Activated T-cell treated with anti-CD3 and anti-CD28 coated beads, Interleukin-2, amount 50 U/mL, for 24 hours (primary cell): ENCODE data around the gene ARHGAP28.
A peak's percentile ranks its signal among the peaks of the same experiment; 100 is the strongest.

Experiments used
- DNase-seq: peaks from one replicate; pipeline ENCODE4 v3.0.0-alpha.2; 2020
- H3K27ac Mint-ChIP-seq: 2 replicates; pipeline ENCODE4 v1.8.0; 2020; ENCODE audit warnings: mild to moderate bottlenecking, mixed read lengths
- H3K27me3 Mint-ChIP-seq: 2 replicates; pipeline ENCODE4 v1.8.0; 2020; ENCODE audit warnings: mixed read lengths
- H3K36me3 Mint-ChIP-seq: 2 replicates; pipeline ENCODE4 v1.8.0; 2020; ENCODE audit warnings: low read depth, mixed read lengths
- H3K4me1 Mint-ChIP-seq: 2 replicates; pipeline ENCODE4 v1.8.0; 2020; ENCODE audit warnings: low read depth, mixed read lengths
- H3K4me3 Mint-ChIP-seq: 2 replicates; pipeline ENCODE4 v1.8.0; 2020; ENCODE audit warnings: mild to moderate bottlenecking, moderate library complexity, mixed read lengths
- H3K9me3 Mint-ChIP-seq: 2 replicates; pipeline ENCODE4 v1.8.0; 2020; ENCODE audit warnings: mixed read lengths

Gene ARHGAP28

GRCh38 chr18:6721755-6722154, 7.8 kb upstream of the ARHGAP28 start:
- no peaks in the 10 kb centered on the region for H3K36me3 Mint-ChIP-seq
- no peak overlapping the region for H3K4me3 Mint-ChIP-seq
- DNase-seq, result no peak
- H3K27me3 Mint-ChIP-seq, result no peaks in the 10 kb centered on the region
- H3K4me1 Mint-ChIP-seq, result no peaks in the 10 kb centered on the region
- no peaks in the 10 kb centered on the region for H3K9me3 Mint-ChIP-seq
- H3K27ac Mint-ChIP-seq, result no peak overlapping the region

- Mint-ChIP-seq H3K4me1 (no peaks in the 10 kb centered on the region), H3K27me3 (peaks cover 3% of the 10 kb centered on the region), H3K9me3 (no peaks in the 10 kb centered on the region), H3K36me3 (no peaks in the 10 kb centered on the region), H3K27ac (no peak overlapping the region), H3K4me3 (no peak overlapping the region)
- no peak for DNase-seq
These were observed 6.8 kb upstream of the ARHGAP28 start for GRCh38 chr18:6722690-6723089.

GRCh38 chr18:6724331-6724730, 5.2 kb upstream of the ARHGAP28 start:
- Mint-ChIP-seq H3K9me3 (no peaks in the 10 kb centered on the region), H3K27me3 (peaks cover 16% of the 10 kb centered on the region), H3K4me1 (peaks cover 3% of the 10 kb centered on the region), H3K36me3 (no peaks in the 10 kb centered on the region), H3K4me3 (no peak overlapping the region), H3K27ac (no peak overlapping the region)
- no peak for DNase-seq

- DNase-seq, result no peak
- Mint-ChIP-seq H3K27me3 (peaks cover 39% of the 10 kb centered on the region), H3K4me3 (no peak overlapping the region), H3K4me1 (peaks cover 5% of the 10 kb centered on the region), H3K27ac (no peak overlapping the region), H3K36me3 (no peaks in the 10 kb centered on the region), H3K9me3 (no peaks in the 10 kb centered on the region)
These were observed 1.2 kb upstream of the ARHGAP28 start for GRCh38 chr18:6728331-6728730.

- H3K4me1 Mint-ChIP-seq, result peaks cover 5% of the 10 kb centered on the region
- peaks cover 39% of the 10 kb centered on the region for H3K27me3 Mint-ChIP-seq
- no peak for DNase-seq
- H3K9me3 Mint-ChIP-seq, result no peaks in the 10 kb centered on the region
- H3K4me3 Mint-ChIP-seq, result peak overlapping the region; percentile 42
- H3K27ac Mint-ChIP-seq, result no peak overlapping the region
- H3K36me3 Mint-ChIP-seq, result no peaks in the 10 kb centered on the region
These were observed 688 bp upstream of the ARHGAP28 start for GRCh38 chr18:6728809-6729246.

GRCh38 chr18:6730416-6731221, 1.1 kb downstream of the ARHGAP28 start:
- Mint-ChIP-seq H3K27me3 (peaks cover 39% of the 10 kb centered on the region), H3K27ac (no peak overlapping the region), H3K9me3 (no peaks in the 10 kb centered on the region), H3K4me3 (no peak overlapping the region), H3K4me1 (peaks cover 5% of the 10 kb centered on the region), H3K36me3 (no peaks in the 10 kb centered on the region)
- no peak for DNase-seq

- Mint-ChIP-seq H3K9me3 (no peaks in the 10 kb centered on the region), H3K4me1 (peaks cover 5% of the 10 kb centered on the region), H3K27me3 (peaks cover 39% of the 10 kb centered on the region), H3K4me3 (no peak overlapping the region), H3K36me3 (no peaks in the 10 kb centered on the region), H3K27ac (no peak overlapping the region)
- no peak for DNase-seq
These were observed 1.7 kb downstream of the ARHGAP28 start for GRCh38 chr18:6731222-6731596.

- Mint-ChIP-seq H3K4me1 (peaks cover 5% of the 10 kb centered on the region), H3K9me3 (no peaks in the 10 kb centered on the region), H3K27ac (no peak overlapping the region), H3K36me3 (no peaks in the 10 kb centered on the region), H3K4me3 (no peak overlapping the region), H3K27me3 (peaks cover 37% of the 10 kb centered on the region)
- DNase-seq, result no peak
These were observed 3.4 kb downstream of the ARHGAP28 start for GRCh38 chr18:6732952-6733351.

- peaks cover 2% of the 10 kb centered on the region for H3K9me3 Mint-ChIP-seq
- no peak overlapping the region for H3K4me3 Mint-ChIP-seq
- DNase-seq, result no peak
- peaks cover 5% of the 10 kb centered on the region for H3K4me1 Mint-ChIP-seq
- peaks cover 29% of the 10 kb centered on the region for H3K27me3 Mint-ChIP-seq
- no peak overlapping the region for H3K27ac Mint-ChIP-seq
- no peaks in the 10 kb centered on the region for H3K36me3 Mint-ChIP-seq
These were observed 4.2 kb downstream of the ARHGAP28 start for GRCh38 chr18:6733758-6734157.

- Mint-ChIP-seq H3K27me3 (peaks cover 22% of the 10 kb centered on the region), H3K27ac (no peak overlapping the region), H3K4me3 (no peak overlapping the region), H3K9me3 (peaks cover 2% of the 10 kb centered on the region), H3K4me1 (peaks cover 1% of the 10 kb centered on the region), H3K36me3 (no peaks in the 10 kb centered on the region)
- DNase-seq, result no peak
These were observed 5.4 kb downstream of the ARHGAP28 start for GRCh38 chr18:6734726-6735430.

- H3K4me1 Mint-ChIP-seq, result no peaks in the 10 kb centered on the region
- peaks cover 5% of the 10 kb centered on the region for H3K9me3 Mint-ChIP-seq
- H3K27me3 Mint-ChIP-seq, result peaks cover 4% of the 10 kb centered on the region
- H3K27ac Mint-ChIP-seq, result no peak overlapping the region
- H3K36me3 Mint-ChIP-seq, result no peaks in the 10 kb centered on the region
- no peak for DNase-seq
- H3K4me3 Mint-ChIP-seq, result no peak overlapping the region
These were observed 8.3 kb downstream of the ARHGAP28 start for GRCh38 chr18:6737833-6738232.

GRCh38 chr18:6738622-6739021, 9.1 kb downstream of the ARHGAP28 start:
- no peak overlapping the region for H3K27ac Mint-ChIP-seq
- no peak overlapping the region for H3K4me3 Mint-ChIP-seq
- H3K27me3 Mint-ChIP-seq, result peaks cover 4% of the 10 kb centered on the region

GRCh38 chr18:6741232-6741663, 11.7 kb downstream of the ARHGAP28 start:
- Mint-ChIP-seq H3K9me3 (peaks cover 5% of the 10 kb centered on the region), H3K4me3 (no peak overlapping the region), H3K27ac (no peak overlapping the region), H3K27me3 (peaks cover 4% of the 10 kb centered on the region), H3K4me1 (no peaks in the 10 kb centered on the region), H3K36me3 (no peaks in the 10 kb centered on the region)
- DNase-seq, result no peak

More at GRCh38 chr18:6738622-6739021, 9.1 kb downstream of the ARHGAP28 start:
- Mint-ChIP-seq H3K9me3 (peaks cover 5% of the 10 kb centered on the region), H3K36me3 (no peaks in the 10 kb centered on the region), H3K4me1 (no peaks in the 10 kb centered on the region)
- no peak for DNase-seq

- Mint-ChIP-seq H3K27me3 (peaks cover 4% of the 10 kb centered on the region), H3K4me3 (no peak overlapping the region), H3K36me3 (no peaks in the 10 kb centered on the region), H3K9me3 (peaks cover 5% of the 10 kb centered on the region), H3K27ac (no peak overlapping the region), H3K4me1 (no peaks in the 10 kb centered on the region)
- no peak for DNase-seq
These were observed 12.3 kb downstream of the ARHGAP28 start for GRCh38 chr18:6741786-6742185.

GRCh38 chr18:6743999-6744398, 14.5 kb downstream of the ARHGAP28 start:
- Mint-ChIP-seq H3K27ac (no peak overlapping the region), H3K9me3 (peaks cover 5% of the 10 kb centered on the region), H3K4me1 (no peaks in the 10 kb centered on the region)

More at GRCh38 chr18:6743999-6744398, 14.5 kb downstream of the ARHGAP28 start:
- H3K36me3 Mint-ChIP-seq, result no peaks in the 10 kb centered on the region
- H3K27me3 Mint-ChIP-seq, result peaks cover 4% of the 10 kb centered on the region
- H3K4me3 Mint-ChIP-seq, result no peak overlapping the region
- no peak for DNase-seq
